Ecto neural progenitor cell (in vitro differentiated cells): Measurements from ENCODE around the gene NHLRC2.

Source experiments
- DNase-seq: peaks from one replicate; pipeline ENCODE4 v3.0.0-alpha.2; 2018; ENCODE audit warnings: low spot score

Gene NHLRC2

DNA sequence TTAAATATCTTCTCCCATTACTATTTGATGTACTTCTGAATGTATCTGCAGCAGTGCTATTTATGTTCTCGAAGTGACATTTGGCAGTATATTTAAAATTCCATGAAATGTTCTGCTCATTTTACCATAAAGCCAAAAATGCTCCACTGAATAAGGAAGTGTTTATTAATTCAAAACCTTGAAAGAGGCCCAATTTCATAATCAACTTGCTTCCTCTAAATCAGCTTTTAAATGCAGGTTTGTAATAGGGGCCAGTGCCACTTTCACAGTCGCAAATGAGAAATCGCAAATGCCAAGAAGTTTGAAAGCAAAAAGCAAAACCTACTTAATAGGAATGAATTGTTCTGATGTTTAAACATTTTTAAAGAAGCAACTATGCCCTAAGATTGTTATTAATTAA lies 11.4 kb downstream of the NHLRC2 start:
- no peak for DNase-seq

DNA sequence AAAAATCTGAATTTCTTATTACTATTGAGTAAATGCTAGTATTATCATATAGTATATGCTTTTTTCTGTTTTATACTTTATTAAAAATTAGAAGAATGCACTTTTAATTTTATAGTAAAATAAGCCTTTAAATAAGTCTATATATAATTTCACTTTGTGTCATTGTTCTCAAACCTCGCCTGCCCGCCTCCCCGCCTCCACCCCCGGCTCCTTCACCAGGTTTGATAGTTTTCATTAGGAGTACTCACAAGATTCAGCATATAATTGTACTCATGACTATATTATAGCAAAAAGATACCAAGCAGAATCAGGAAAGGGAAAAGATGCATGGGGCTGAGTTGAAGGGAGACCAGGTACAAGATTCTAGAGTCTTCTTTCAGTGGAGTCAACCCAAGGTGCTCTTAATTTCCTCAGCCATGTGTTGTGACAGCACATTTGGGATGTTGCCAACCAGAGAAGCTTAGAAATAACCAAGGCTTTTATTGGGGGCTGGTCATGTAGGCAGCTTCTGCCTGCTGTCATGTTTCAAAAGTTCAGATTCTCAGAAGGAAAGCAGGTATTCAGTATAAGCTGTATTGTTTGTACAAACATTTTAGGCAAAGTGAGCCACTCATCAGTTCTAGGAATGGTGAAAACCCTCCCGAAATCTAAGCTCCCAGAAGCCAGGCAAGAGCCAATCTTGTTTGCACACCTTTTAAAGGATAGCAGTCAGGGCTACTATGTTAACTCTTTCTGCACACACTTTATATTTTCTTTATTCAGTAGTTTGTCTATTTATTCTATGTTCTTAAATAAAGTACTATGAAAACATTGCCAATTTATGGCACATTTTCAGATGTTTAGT lies 12.3 kb downstream of the NHLRC2 start:
- DNase-seq: no peak

DNA sequence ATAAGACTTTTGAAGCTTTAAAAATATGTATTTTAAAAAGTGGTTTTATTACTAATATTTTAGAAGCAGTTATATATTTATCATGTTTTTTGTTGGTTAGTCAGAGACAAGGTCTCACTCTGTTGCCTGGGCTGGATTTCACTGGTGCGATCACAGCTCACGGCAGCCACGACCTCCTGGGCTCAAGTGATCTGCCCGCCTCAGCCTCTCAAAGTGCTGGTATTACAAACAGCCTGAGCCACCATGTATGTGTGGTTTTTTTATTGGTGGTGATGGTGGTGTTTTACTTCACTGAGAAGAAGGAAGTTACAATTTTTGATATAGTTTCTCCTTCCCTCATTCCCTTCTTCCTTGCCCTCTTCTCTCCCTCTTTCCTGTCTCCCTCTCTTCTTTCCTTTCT lies 13.4 kb downstream of the NHLRC2 start:
- no peak for DNase-seq

DNA sequence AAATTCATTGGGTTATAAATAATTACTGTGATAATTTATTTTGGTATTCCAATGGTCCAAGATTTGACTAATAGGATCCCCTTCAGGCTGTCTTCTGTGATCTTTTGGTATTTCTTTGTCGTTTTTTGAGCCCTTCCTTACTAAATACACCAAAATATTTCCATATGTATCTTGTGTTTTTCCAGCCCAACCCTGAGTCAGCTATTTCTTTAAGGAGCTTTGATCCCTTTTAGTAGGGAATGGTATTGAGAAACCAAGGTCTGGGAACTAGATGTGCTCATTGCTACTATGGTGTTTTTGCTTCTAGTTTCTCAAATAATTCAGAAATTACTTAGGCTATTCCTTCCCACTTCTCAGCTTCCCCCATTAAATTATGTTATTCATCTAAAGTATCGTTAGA lies 15.3 kb downstream of the NHLRC2 start:
- no peak for DNase-seq

DNA sequence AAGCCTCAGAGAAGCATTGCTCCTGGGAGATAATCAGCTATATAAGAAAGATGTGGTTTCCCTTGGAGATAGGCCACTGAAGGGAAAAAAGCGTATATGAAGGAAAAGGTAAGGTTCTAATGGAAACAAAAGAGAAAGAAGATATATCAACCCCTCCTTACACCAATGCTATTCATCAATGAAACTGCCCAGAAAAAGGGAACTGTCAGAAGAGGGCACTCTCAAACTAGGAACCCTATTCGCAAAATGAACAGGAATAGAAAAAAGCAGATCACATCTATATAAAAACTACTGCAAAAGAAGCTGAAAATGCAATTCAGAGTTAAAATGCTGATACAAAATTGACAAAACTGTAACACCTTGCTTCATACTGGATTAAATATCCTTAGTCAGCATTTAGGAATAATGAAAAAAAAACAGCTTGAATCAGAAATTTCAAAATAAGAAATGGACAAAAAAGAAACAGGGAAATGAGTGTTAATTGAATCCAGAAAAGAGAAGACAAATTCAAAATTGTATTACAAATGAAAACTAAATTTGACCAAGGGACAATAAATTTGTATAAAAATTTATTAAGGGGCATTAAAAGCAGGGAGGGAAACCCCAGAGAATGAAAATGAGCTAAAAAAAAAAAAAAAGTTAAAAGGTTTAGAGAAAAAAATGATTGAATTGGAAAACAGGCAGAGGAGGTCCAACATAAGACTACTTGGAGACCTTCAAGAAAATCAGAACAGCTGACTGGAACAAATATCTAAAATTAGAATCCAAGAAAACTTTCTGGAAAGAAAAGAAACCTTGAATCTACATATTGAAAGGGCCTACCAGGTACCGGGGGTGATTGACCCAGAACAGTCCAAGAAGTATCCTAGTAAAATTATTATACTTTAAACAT lies 17.9 kb downstream of the NHLRC2 start:
- no peak for DNase-seq

DNA sequence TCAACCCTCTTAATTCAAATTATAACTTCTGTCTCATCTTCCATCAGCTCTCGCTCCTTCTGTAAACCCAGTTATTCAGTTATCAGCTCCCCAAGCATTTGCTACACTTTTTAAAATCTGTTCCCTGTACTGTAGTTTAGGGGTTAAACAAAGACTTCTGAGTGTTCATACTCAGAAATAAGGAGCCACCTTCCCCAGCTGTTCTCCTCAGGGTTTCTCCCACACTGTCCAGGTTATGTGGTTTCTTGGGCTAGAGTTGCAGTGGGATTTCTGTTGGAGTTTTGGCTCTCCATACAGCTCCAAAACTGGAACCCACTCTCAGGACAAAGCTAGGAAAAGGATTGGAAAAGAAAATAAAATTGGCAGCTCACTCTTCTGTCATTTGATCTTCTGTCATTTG lies 20.8 kb downstream of the NHLRC2 start:
- no peak for DNase-seq

DNA sequence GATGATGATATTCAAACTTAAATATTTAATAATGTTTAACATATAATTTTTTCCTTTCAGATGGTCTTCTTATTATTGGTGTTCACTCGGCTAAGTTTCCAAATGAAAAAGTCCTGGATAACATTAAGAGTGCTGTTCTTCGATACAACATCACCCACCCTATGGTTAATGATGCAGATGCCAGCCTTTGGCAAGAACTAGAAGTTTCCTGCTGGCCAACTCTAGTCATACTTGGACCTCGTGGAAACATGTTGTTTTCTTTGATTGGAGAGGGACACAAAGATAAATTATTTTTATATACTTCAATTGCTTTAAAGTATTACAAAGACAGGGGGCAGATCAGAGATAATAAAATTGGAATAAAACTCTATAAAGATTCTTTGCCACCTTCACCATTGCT lies 22.0 kb downstream of the NHLRC2 start:
- no peak for DNase-seq

DNA sequence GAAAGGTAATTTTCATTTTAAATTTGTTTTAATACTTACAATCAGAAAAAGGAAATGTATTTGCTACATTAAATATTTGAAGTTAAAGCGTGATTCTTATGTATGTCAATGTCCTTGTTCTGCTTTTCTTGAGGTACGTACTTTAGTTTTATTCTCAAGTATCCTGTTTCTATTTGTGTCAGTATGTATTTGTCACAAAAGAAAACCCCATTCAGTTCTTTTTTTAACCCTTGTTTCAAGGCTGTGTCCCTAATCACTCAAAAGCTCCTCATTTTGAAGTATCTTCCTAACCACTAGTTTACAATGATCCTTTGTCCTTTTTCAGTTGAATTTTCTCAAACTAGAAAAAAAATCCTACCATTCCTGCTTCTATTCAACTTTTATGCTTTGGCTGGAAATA lies 25.2 kb downstream of the NHLRC2 start:
- no peak for DNase-seq

DNA sequence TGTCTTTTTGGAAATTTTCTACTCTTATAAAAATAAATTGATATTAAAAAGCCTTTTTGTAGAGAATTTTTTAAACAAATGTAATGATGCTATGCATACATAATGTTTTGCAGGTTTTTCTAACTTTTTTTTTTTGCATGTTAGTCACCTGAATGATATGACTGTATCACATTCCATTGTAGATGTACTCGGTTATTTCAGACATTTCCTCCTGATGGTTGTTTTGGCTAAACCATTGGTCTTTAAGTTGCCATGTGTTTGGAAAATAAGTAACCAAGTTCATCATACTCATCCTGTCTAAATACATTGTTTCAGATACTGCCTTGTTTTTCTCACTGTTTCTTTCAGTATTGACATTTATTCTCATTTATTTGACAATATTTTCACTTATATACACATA lies 25.8 kb downstream of the NHLRC2 start:
- no peak for DNase-seq

DNA sequence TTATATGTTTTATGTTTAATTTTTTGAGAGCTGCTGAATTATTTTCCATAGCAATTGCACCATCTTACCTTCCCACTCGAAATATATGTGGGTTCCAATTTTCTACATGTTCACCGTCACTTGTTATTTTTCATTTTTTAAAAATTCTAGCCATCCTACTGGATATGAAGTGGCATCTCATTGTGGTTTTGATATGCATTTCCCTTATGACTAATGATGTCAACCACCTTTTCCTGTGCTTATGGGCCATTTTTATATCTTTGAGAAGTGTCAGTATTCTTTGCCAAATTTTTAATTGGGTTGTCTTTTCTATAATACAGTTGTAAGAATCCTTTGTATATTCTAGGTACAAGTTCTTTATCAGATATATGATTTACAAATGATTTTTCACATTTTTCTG lies 27.8 kb downstream of the NHLRC2 start:
- no peak for DNase-seq

DNA sequence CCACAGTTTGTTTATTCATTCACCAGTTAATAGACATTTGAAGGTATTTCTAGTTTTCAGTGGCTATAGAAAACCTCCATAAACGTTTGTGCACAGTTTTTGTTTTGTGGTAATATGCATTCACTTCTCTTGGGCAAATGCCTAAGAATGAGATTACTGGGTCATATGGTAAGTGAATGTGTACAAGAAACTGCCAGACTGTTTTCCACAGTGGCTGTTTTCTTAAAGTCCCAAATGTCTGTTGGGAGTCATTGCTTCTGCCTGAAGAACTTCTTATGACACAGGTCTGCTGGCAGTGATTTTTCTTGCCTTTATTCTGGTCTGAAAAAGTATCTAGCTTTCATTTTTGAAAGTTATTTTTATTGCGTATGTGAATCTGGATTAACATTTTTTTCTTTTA lies 35.5 kb downstream of the NHLRC2 start:
- no peak for DNase-seq

DNA sequence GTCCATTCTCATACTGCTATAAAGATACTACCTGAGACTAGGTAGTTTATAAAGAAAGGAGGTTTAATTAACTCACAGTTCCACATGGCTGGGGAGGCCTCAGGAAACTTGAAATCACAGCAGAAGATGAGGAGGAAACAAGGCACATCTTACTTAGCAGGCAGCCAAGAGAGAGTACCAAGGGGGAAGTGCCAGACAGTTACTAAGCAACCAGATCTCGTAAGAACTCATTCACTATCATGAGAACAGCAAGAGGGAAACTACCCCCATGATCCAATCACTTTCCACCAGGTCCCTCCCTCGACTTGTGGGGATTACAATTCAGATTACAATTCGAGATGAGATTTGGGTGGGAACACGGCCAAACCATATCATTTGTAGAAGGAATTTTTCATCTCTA lies 36.3 kb downstream of the NHLRC2 start:
- DNase-seq: no peak

DNA sequence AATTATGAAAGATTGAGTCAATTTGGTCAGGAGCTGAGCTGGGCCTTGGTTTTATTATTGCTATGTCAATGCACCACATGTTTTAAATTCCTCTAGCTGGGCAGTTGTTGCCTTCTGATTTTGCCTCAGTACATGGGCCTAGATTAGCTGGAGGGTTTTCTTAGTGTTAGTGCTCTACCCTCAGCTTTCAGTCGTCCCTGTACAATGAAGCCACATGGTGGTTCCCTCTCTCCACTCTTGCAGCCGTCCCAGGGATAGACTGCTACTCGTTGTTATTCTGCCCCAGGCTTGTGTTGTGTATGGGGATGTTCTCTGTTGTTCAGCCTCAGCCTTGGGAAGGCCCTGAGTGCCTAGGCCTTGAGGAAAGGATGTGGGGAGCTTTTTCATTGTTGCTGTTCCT lies 37.0 kb downstream of the NHLRC2 start:
- DNase-seq: no peak

DNA sequence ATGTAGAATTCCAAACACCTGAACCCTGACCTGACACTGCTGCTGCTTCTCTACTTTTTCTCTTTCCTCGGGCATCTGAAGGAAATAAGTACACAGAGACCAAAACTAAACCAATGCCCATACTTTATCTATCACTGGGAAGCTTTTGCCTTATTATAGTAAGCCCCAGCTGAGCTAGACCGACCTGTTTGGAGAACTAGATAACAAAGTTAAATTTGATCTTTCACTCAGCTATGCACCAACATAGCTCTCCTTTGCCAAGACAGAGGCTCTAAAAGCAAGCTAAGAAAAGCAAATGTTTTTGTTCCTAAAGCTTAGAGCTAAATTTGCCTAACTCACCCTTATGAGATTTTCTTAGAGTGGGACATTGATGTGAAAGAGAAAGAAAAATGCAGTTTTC lies 39.1 kb downstream of the NHLRC2 start:
- no peak for DNase-seq

DNA sequence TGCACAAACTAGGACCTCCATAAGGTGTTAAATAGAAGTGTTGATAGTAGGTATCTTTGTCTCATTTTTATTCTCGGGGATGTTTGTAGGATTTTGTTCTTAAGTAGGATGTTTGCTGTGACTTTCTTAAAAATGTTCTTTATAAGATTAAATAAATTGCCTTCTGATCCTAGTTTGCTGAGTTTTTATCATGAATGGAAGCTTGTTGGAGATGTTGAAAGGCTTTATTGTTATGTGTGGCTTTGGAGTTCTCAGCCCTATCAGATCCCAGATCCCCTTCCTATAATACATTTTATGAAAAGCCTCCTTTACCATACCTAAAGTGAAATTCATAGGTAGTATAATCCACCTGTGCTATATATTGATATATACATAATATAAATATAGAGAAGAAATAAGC lies 40.1 kb downstream of the NHLRC2 start:
- no peak for DNase-seq

DNA sequence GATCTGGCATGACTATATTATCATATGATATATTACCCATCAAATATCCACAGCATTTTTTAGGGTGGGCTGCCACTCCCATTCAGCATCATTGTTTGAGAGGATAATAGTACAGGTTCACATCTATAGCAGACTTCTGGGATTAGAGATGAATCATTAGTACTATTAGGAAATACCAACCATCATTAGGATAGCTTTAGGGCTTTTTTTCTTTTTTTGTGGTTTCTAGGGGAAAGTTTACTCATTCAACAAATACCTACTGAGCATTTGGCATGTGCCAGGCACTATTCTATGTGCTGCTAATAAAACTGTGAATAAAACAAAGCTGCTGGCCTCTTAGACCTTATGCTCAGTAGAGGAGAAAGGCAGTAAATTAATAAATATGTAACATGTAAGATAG lies 40.6 kb downstream of the NHLRC2 start:
- no peak for DNase-seq

DNA sequence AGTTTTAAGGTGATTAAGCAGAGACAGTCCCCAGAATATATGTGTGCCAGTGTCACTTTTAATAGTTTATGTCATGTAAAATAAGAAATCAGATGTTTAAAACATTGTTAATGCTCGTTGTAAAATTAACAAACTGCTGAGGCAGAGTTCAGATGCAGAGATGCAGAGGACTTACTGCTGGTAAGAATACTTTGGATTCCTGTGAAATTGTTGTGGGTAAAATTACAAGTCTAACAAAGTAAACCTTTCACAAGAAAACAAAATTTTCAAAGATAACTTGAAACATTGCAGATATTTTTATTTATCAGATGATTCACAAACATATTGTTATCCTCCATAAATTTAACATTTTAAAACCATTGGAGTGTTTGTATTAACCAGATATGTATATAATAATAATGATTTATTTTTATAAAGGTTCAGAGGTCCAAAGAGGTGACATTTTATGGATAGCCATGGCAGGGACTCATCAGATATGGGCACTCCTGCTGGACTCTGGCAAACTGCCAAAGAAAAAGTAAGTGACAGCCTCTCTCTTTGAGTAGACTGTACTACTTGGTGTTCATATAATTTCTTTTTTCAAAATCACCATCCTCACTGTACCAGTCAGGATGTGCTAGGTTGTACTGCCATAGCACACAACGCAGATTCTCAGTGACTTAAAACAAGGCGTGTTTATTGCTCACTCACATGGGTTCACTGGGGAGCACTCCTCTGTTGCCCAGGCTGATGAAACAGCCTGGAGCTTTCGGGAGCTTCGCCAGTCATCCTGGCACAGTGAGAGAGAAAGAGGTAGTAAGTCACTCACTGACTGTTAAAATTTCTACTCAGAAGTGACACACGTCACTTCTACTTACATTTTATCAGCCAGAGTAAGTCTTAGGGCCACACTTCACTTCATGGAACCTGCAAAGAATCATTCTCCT lies 43.5 kb downstream of the NHLRC2 start:
- DNase-seq: no peak

DNA sequence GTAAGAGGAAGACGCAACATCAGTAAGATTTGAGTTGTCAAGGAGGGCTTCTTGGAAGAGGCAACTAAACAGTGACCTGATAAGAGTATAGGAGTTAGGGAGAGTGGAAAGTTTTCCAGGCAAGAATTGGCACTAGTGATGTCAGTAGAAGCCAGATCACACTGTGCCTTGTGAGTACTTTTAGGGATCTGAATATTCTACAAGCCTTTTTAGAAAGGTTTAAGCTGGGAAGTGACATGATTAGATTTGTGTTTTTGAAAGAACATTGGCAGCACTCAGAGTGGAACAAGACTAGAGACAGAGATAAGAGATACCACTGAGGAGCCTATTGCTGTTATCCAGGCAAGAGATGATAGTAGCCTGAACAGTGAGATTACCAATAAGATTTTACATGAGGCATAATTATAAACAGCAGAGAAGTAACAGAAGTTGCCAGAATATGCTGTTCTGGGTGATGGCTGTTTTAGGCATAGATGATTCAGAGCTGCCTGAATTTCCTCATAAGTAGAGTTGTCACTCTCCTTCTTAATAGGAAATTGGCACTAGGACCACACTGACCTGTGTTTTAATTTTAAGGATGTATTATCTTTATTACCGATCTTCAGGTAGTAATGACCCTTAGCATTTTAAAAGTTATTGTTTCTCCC lies 45.6 kb downstream of the NHLRC2 start:
- DNase-seq: no peak

DNA sequence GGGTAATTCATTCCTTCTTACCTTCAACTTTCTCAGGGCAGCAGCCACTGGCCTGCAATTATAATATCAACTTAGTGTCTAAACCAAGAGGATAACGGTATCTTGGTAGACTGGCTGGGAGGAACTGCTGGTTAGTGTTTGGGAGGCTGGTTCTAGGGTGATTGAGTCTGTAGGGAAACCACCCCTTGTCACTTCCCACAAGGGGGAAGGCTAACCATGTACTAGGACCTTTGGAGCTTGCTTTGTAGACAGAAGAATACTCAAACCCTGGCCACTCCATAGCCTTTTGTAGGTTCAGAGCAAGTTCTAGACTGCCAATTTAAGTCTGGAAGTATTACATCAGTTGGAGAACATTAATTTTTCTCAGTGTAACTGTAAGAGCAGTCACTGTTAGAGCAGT lies 51.3 kb downstream of the NHLRC2 start:
- no peak for DNase-seq

DNA sequence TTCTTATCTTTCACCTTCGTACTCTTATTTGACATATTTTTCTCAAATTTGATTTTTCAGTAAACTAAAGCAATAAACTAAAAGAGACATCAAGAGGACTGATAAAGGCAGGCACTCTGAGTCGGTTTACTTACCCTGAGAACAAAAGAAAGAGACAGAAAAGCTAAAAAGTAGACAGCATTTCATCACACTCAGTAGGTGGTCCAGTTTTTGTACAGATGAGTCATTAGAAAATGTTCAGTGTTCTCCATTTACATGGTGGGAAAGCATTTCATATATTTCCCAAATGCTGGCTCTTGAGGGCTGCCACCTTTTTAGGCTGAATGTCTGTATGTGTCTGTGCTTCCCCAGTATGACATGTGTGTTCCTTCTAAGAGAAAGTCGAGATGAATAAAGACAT lies 52.7 kb downstream of the NHLRC2 start:
- no peak for DNase-seq

DNA sequence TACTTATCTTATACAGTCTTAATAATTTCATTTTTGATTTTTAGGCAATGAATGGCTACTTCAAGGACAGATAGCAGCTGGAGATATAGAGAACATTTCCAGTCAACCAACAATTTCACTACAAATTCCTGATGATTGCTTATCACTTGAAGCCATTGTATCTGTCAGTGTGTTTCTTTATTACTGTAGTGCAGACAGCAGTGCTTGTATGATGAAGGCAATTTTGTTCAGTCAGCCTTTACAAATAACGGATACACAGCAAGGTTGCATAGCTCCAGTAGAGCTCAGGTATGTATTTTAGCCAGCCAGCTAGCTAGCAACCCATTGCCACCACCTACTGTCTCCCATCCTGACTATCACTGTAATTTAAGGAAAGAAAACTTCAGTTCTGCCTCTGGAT lies 53.8 kb downstream of the NHLRC2 start:
- DNase-seq: no peak

DNA sequence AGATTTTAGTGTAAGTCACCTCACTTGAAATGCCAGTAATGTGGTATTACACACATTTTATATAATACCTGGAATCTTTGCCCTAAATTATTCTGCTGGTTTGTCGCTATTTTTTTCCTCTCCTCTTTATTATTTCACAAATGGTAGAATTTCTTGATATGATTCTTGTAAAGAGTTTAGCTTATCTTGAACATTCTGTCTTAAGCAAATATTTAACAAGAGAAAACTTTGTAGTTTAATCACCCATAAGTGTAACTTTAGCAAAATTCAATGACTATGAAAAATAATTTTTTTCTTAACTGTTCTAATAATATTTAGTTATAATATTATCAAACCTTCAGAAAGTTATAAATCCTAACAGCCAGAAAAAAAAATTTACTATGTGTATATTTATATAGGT lies 56.7 kb downstream of the NHLRC2 start:
- DNase-seq: no peak
